HCT116 (cell line): ENCODE measurements around the gene CDH23.

Source experiments
- CBX3 ChIP-seq: IDR thresholded peaks from 2 replicates; pipeline ENCODE4 v1.6.1; 2012; ENCODE audit warnings: low read depth
- CTCF ChIP-seq, 3 experiments: fragments of 200-600 bp in 1 of 3; sonication (generic) in 1 of 3; IDR thresholded peaks in 2 of 3; conservative IDR thresholded peaks in 1 of 3; 2 replicates each; pipeline ENCODE4 v1.5.1; 2012 to 2017; ENCODE audit warnings: low read depth in 2 of 3, low read length in 2 of 3, antibody characterized with exemption in 1 of 3, borderline replicate concordance in 1 of 3, control low read depth in 1 of 3, mild to moderate bottlenecking in 1 of 3, mixed read lengths in 1 of 3, mixed run types in 1 of 3, moderate library complexity in 1 of 3; ENCODE audit not compliant: insufficient read depth in 1 of 3
- ELF1 ChIP-seq: IDR thresholded peaks from 2 replicates; pipeline ENCODE4 v1.6.1; 2012; ENCODE audit warnings: low read depth, borderline replicate concordance
- EZH2 ChIP-seq: fragments of 200-600 bp; sonication (generic); IDR thresholded peaks from 2 replicates; pipeline ENCODE4 v1.6.1; 2017; ENCODE audit warnings: antibody characterized with exemption, mixed run types
- EZH2phosphoT487 ChIP-seq: fragments of 200-600 bp; IDR thresholded peaks from 2 replicates; pipeline ENCODE4 v1.6.1; 2018; ENCODE audit warnings: antibody characterized with exemption, borderline replicate concordance
- JUND ChIP-seq: IDR thresholded peaks from 2 replicates; pipeline ENCODE4 v1.6.1; 2012
- POLR2A ChIP-seq: IDR thresholded peaks from 2 replicates; pipeline ENCODE4 v1.7.0; 2011; ENCODE audit warnings: borderline replicate concordance; ENCODE audit not compliant: insufficient read depth, insufficient read length; ENCODE audit errors: extremely low read depth
- RAD21 ChIP-seq: IDR thresholded peaks from 2 replicates; pipeline ENCODE4 v1.6.1; 2012; ENCODE audit warnings: low read depth, mild to moderate bottlenecking
- REST ChIP-seq: IDR thresholded peaks from 2 replicates; pipeline ENCODE4 v1.6.1; 2012; ENCODE audit warnings: low read depth
- SRF ChIP-seq: IDR thresholded peaks from 2 replicates; pipeline ENCODE4 v1.6.1; 2012; ENCODE audit warnings: low read depth
- TCF7L2 ChIP-seq: IDR thresholded peaks from 2 replicates; pipeline ENCODE4 v1.7.0; 2011; ENCODE audit warnings: borderline replicate concordance, inconsistent platforms; ENCODE audit not compliant: insufficient read depth, insufficient read length; ENCODE audit errors: extremely low read depth
- YY1 ChIP-seq: IDR thresholded peaks from 2 replicates; pipeline ENCODE4 v1.6.1; 2011; ENCODE audit warnings: low read length, low read depth, moderate library complexity, mild to moderate bottlenecking; ENCODE audit not compliant: insufficient replicate concordance; ENCODE audit errors: extremely low read depth

GRCh38 chr10:71357792-71358265, 38.9 kb upstream of the CDH23 start:
- TF ChIP-seq JUND (no peak), CBX3 (no peak), ELF1 (no peak), CTCF (IDR thresholded peaks at IDR 0.05 in 2 of 3, conservative IDR thresholded peaks at IDR 0.05 in 1 of 3; ENCODE audit: borderline replicate concordance in 1 of 3, insufficient read depth in 1 of 3, low read depth in 2 of 3, low read length in 2 of 3) (no peak), EZH2 (no peak), EZH2phosphoT487 (no peak), REST (no peak), POLR2A (no peak), RAD21 (no peak), SRF (no peak), YY1 (no peak), TCF7L2 (no peak)
